Sciatic nerve (tissue), 2 donors: ENCODE measurements around the gene APOL6. TPM values are rescaled to one million over a fixed set of nuclear protein-coding genes. Genes with fewer than 3 reads are reported as not detected.
A peak's percentile ranks its signal among the peaks of the same experiment; 100 is the strongest.

ENCODE experiments used
- ATAC-seq: fragments of 200-7000 bp; cut with Tn5 transposase; one replicate; pipeline ENCODE4 v1.9.1; 2020; ENCODE audit warnings: mild to moderate bottlenecking, moderate library complexity
- DNase-seq: peaks from one replicate; pipeline ENCODE4 v3.0.0-alpha.2; 2020; ENCODE audit warnings: low spot score
- intact Hi-C: fragments of 100-400 bp; cut with DNase I; formaldehyde crosslinking; loops from one replicate; pipeline ENCODE4 v1.14.2; 2022
- total RNA-seq: library from RNA; stranded (reverse); fragmentation: NEBNext Ultra II Directional; extraction: Animal tissue kit (Norgen Biotek cat#: 25700); gene quantifications from one replicate; pipeline ENCODE4 v1.2.1, GENCODE V29; 2021
- donor health status: DM: no; HTN: no; CAD: no.
- donor health status: DM: no; HTN: no; CAD: no.

The APOL6 gene
- total RNA-seq = 16.4 TPM

GRCh38 chr22:35648066-35649025, at the start of gene APOL6:
TSS of gene APOL6 (plus strand) at chr22:35648446. CDS start at chr22:35656426, 7,980 bp downstream.
- intact Hi-C loops = no loop called here
- DNase-seq (no peak), ATAC-seq (peak; percentile 75)

- DNase-seq (no peak), ATAC-seq (no peak)
- intact Hi-C loops = no loop called here
Measured at GRCh38 chr22:35599364-35599763, 48.9 kb upstream of the APOL6 start.

GRCh38 chr22:35600476-35600875, 47.8 kb upstream of the APOL6 start:
- intact Hi-C loops = no loop called here
- ATAC-seq (no peak), DNase-seq (no peak)

- ATAC-seq (no peak), DNase-seq (no peak)
- intact Hi-C loops = no loop called here
Measured at GRCh38 chr22:35601013-35601580, 47.1 kb upstream of the APOL6 start.

- intact Hi-C loops = no loop called here
- DNase-seq (no peak), ATAC-seq (peak; percentile 60)
Measured at GRCh38 chr22:35601743-35602615, 46.3 kb upstream of the APOL6 start.

- ATAC-seq (no peak), DNase-seq (no peak)
- intact Hi-C loops = no loop called here
Measured at GRCh38 chr22:35604621-35605368, 43.5 kb upstream of the APOL6 start.

GRCh38 chr22:35605369-35605680, 42.9 kb upstream of the APOL6 start:
- intact Hi-C loops = no loop called here
- ATAC-seq (no peak), DNase-seq (no peak)

GRCh38 chr22:35605851-35606481, 42.3 kb upstream of the APOL6 start:
- ATAC-seq (peak; percentile 21), DNase-seq (no peak)
- intact Hi-C loops = no loop called here

- intact Hi-C loops = no loop called here
- DNase-seq (no peak), ATAC-seq (no peak)
Measured at GRCh38 chr22:35606916-35607315, 41.3 kb upstream of the APOL6 start.

GRCh38 chr22:35608088-35608487, 40.2 kb upstream of the APOL6 start:
- DNase-seq (no peak), ATAC-seq (no peak)
- intact Hi-C loops = no loop called here

GRCh38 chr22:35609261-35609660, 39.0 kb upstream of the APOL6 start:
- DNase-seq = no peak
- no peak for ATAC-seq
- intact Hi-C loops = no loop called here

GRCh38 chr22:35609761-35610160, 38.5 kb upstream of the APOL6 start:
- DNase-seq = no peak
- no peak for ATAC-seq
- intact Hi-C loops = no loop called here

- intact Hi-C loops = no loop called here
- ATAC-seq = no peak
- DNase-seq = no peak
Measured at GRCh38 chr22:35610741-35611140, 37.5 kb upstream of the APOL6 start.

- DNase-seq (no peak), ATAC-seq (no peak)
- intact Hi-C loops = no loop called here
Measured at GRCh38 chr22:35611200-35611890, 36.9 kb upstream of the APOL6 start.

GRCh38 chr22:35611891-35612576, 36.2 kb upstream of the APOL6 start:
- intact Hi-C loops = no loop called here
- DNase-seq = no peak
- ATAC-seq = peak; percentile 22

- no peak for DNase-seq
- intact Hi-C loops = no loop called here
- ATAC-seq = no peak
Measured at GRCh38 chr22:35612903-35613302, 35.3 kb upstream of the APOL6 start.

GRCh38 chr22:35614404-35614803, 33.8 kb upstream of the APOL6 start:
- intact Hi-C loops = no loop called here
- no peak for ATAC-seq
- DNase-seq = no peak
